Body of pancreas (tissue), 4 donors: ENCODE data around the gene GABRB2. TPM values are rescaled to one million over a fixed set of nuclear protein-coding genes. Genes with fewer than 3 reads are reported as not detected.
A peak's percentile ranks its signal among the peaks of the same experiment; 100 is the strongest.
"Not testable (repeated sequence)": the region's sequence is repeated elsewhere in the genome, so short reads cannot be mapped to it uniquely, and the experiment has no call there.

Experiments used
- ATAC-seq: fragments of 150-250 bp; one replicate; pipeline ENCODE4 v1.9.1; 2016
- DNase-seq, 4 donors: peaks; one replicate each; pipeline ENCODE4 v3.0.0-alpha.2; 2019
- H3K27ac ChIP-seq, 4 donors: fragments of 200-600 bp; sonication (generic); 1 replicate in 3 of 4; 2 replicates in 1 of 4; pipeline versions ENCODE4 v1.5.1 to v1.6.1; 2016 to 2019; ENCODE audit warnings: mild to moderate bottlenecking in 1 of 4, mixed read lengths in 1 of 4, moderate library complexity in 1 of 4
- H3K27me3 ChIP-seq, 2 donors: fragments of 200-600 bp; sonication (generic); one replicate each; pipeline ENCODE4 v1.6.0; 2016; ENCODE audit warnings: mild to moderate bottlenecking in 1 of 2
- H3K36me3 ChIP-seq, 2 donors: fragments of 200-600 bp; sonication (generic); replicated peaks in 1 of 2; 2 replicates each; pipeline ENCODE4 v1.5.1; 2016; ENCODE audit warnings: low read depth in 2 of 2; ENCODE audit not compliant: insufficient read depth in 1 of 2
- H3K4me1 ChIP-seq: fragments of 200-600 bp; sonication (generic); one replicate; pipeline ENCODE4 v1.6.0; 2016
- H3K4me3 ChIP-seq, 2 donors: fragments of 200-600 bp; sonication (generic); 1 replicate in 1 of 2; 2 replicates in 1 of 2; pipeline ENCODE4 v1.5.1; 2016 to 2019
- H3K9me3 ChIP-seq, 3 donors: fragments of 200-600 bp; sonication (generic); 1 replicate in 2 of 3; 2 replicates in 1 of 3; pipeline ENCODE4 v1.5.1; 2016
- POLR2A ChIP-seq, 3 donors: fragments of 450-650 bp; IDR thresholded peaks; one replicate each; pipeline ENCODE4 v1.6.1; 2016; ENCODE audit warnings: antibody characterized with exemption in 3 of 3, mild to moderate bottlenecking in 2 of 3
- WGBS, 2 donors: methylation state at CpG; one replicate each; pipeline ENCODE4 v1.1.5; 2017; 5-methylcytosine and 5-hydroxymethylcytosine counted together
- intact Hi-C: fragments of 100-400 bp; cut with DNase I; formaldehyde crosslinking; loops from one replicate; pipeline ENCODE4 v1.15.1; 2023
- total RNA-seq, 2 donors: library from RNA; depleted of rRNA; stranded (reverse); fragments of >200 nt; gene quantifications; one replicate each; pipeline ENCODE4 v1.1.0, GENCODE V29; 2016
- TF ChIP-seq, protein P1 (sequence below), 7 experiments: fragments of 450-650 bp in 4 of 7; fragments of 200-600 bp in 3 of 7; sonication (generic) in 3 of 7; IDR thresholded peaks; one replicate each; pipeline ENCODE4 v1.5.1; 2016 to 2019; ENCODE audit warnings: antibody characterized with exemption in 7 of 7

The GABRB2 gene
- total RNA-seq, 2 donors from 2014 or later = under 0.01 TPM; not detected in 1

DNA sequence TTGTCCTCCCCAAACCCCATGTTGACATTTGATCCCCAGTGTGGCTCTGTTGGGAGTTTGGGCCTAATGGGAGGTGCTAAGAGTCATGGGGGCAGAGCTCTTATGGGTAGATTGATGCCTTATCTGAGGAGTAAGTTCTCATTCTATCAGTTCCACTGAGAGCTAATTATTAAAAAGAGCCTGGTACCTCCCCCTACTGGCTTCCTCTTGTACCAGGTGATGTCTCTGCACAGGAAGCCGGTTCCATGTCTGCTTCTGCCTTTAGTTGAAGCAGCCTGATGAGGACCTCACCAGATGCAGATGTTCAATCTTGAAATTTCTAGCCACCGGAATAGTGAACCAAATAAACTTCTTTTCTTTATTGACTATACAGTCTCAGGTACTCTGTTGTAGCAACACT, 10.8 kb downstream of the GABRB2 start:
- DNase-seq = peak in 1 of 4 donors; percentile 8
- intact Hi-C loops = no loop called here
- Histone ChIP-seq H3K36me3 (no peaks in the 10 kb centered on the region), H3K9me3 (no peaks in the 10 kb centered on the region), H3K4me1 (no peaks in the 10 kb centered on the region), H3K4me3 (no peak overlapping the region), H3K27me3 (no peaks in the 10 kb centered on the region), H3K27ac (no peak overlapping the region)
- ATAC-seq = no peak
- WGBS, 2 donors = 52 to 66% methylated on average over 2 of the region's 2 CpGs
- TF ChIP-seq, protein P1, sequence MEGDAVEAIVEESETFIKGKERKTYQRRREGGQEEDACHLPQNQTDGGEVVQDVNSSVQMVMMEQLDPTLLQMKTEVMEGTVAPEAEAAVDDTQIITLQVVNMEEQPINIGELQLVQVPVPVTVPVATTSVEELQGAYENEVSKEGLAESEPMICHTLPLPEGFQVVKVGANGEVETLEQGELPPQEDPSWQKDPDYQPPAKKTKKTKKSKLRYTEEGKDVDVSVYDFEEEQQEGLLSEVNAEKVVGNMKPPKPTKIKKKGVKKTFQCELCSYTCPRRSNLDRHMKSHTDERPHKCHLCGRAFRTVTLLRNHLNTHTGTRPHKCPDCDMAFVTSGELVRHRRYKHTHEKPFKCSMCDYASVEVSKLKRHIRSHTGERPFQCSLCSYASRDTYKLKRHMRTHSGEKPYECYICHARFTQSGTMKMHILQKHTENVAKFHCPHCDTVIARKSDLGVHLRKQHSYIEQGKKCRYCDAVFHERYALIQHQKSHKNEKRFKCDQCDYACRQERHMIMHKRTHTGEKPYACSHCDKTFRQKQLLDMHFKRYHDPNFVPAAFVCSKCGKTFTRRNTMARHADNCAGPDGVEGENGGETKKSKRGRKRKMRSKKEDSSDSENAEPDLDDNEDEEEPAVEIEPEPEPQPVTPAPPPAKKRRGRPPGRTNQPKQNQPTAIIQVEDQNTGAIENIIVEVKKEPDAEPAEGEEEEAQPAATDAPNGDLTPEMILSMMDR (IDR thresholded peaks at IDR 0.05) = peak in 3 of 7 experiments; percentile 11 to 30 (median 17)
- TF ChIP-seq POLR2A (IDR thresholded peaks at IDR 0.05) = no peak

GRCh38 chr5:161530700-161531099, 15.8 kb downstream of the GABRB2 start:
- ATAC-seq (no peak), DNase-seq (no peak)
- intact Hi-C loops = no loop called here
- H3K36me3 ChIP-seq = no peaks in the 10 kb centered on the region
- H3K27ac ChIP-seq = no peak overlapping the region
- H3K27me3 ChIP-seq = no peaks in the 10 kb centered on the region
- no peaks in the 10 kb centered on the region for H3K4me1 ChIP-seq
- TF ChIP-seq, protein P1 (IDR thresholded peaks at IDR 0.05) = no peak
- no peak for TF ChIP-seq POLR2A (IDR thresholded peaks at IDR 0.05)
- H3K9me3 ChIP-seq = no peaks in the 10 kb centered on the region
- H3K4me3 ChIP-seq = no peak overlapping the region
- 32 to 54% methylated on average over 2 of the region's 2 CpGs for WGBS, 2 donors

DNA sequence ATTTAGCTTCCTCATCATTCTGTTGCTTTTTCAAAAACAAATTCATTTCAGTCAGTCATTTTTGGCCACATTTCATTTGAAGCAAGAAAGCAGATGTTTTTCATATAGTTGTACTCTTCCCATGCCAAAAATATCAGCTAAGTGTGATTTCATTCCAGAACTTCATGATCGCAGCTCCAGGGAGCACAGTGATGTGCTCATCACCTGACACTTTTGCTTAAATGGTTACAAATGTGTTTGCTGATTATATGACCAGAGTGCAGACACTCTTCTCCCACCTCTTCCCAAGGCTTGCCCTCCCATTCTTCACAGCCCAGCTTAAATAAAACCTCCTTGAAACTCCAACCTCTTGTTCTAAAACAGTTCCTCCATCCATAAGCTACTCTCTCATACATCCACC, 32.6 kb downstream of the GABRB2 start:
- Histone ChIP-seq H3K36me3 (no peaks in the 10 kb centered on the region), H3K9me3 (no peaks in the 10 kb centered on the region), H3K27me3 (no peaks in the 10 kb centered on the region), H3K4me3 (no peak overlapping the region), H3K27ac (no peak overlapping the region), H3K4me1 (no peaks in the 10 kb centered on the region)
- no peak for DNase-seq
- intact Hi-C loops = no loop called here
- no peak for ATAC-seq
- WGBS, 2 donors = 82 to 86% methylated on average over 1 of the region's 1 CpG
- TF ChIP-seq, protein P1 (IDR thresholded peaks at IDR 0.05) = no peak
- no peak for TF ChIP-seq POLR2A (IDR thresholded peaks at IDR 0.05)

- Histone ChIP-seq H3K36me3 (no peaks in the 10 kb centered on the region), H3K27me3 (no peaks in the 10 kb centered on the region), H3K4me3 (no peak overlapping the region), H3K9me3 (no peaks in the 10 kb centered on the region), H3K4me1 (no peaks in the 10 kb centered on the region), H3K27ac (no peak overlapping the region)
- intact Hi-C loops = no loop called here
- no peak for ATAC-seq
- 30 to 61% methylated on average over 2 of the region's 2 CpGs for WGBS, 2 donors
- TF ChIP-seq, protein P1 (IDR thresholded peaks at IDR 0.05) = no peak
- TF ChIP-seq POLR2A (IDR thresholded peaks at IDR 0.05) = no peak
- no peak for DNase-seq
Measured at GRCh38 chr5:161507591-161507990, 38.9 kb downstream of the GABRB2 start.

DNA sequence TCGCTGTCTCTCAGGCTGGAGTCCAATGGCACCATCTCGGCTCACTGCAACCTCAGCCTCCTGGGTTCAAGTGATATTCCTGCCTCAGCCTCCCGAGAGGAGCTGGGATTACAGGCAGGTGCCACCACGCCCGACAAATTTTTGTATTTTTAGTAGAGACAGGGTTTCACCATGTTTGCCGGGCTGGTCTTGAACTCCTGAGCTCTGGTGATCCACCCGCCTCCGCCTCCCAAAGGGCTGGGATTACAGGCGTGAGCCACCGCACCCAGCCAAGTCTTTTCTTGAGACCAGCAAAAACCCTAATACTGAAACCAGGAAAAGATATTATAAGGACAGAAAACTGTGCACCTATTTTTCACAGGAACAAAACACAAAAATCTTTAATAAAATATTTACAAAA, 41.4 kb downstream of the GABRB2 start:
- H3K4me1 ChIP-seq, H3K9me3 ChIP-seq, H3K4me3 ChIP-seq, H3K27me3 ChIP-seq, ATAC-seq, H3K36me3 ChIP-seq, DNase-seq, H3K27ac ChIP-seq, intact Hi-C loops: not testable (repeated sequence)
- 90 to 91% methylated on average over 10 of the region's 10 CpGs for WGBS, 2 donors
